ENCODE measurements around the gene THUMPD1. TPM values are rescaled to one million over a fixed set of nuclear protein-coding genes. Genes with fewer than 3 reads are reported as not detected.

Gene THUMPD1
- total and polyA plus RNA-seq, 10 of the 15 experiments (the other 5 are each of a cell fraction or from before 2014, with no cell fraction given), result 21.5 to 49.5 (median 36.9) TPM

DNA sequence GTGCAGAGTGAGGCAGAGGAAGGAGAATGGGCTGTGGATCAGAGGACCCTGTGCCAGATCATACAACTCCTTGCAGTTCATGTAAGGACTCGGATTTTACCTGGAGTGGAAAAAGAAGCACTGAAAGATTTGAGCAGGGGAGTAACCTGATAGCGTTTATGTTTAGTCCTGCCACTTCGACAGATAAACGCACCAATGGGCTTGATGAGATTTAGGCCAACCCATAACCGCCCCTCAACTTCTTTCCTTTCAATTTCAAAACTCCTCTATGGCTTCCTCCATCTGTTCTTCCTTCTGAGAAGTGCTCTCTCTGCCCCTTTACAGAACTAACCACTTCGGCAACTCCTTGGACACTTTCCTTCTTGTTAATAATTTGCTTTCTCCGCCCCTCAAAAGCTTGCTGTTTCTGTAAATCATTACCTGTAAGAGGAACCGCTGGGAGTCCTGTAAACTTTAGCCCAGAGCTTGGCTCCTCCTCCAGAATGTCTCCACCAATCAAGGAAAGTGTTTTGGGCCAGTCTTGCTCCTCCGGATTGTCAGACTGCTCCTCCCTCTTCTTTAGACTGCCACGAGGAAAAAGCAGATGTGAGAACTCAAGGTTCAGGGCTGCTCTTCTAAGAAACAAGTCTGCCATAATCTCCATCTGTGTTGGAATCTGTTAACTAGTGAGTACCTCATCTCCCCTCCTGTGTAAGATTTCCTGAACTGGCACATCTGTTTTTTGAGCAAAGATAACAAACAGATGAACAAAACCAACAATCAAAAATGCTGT is 22.0 kb upstream of the THUMPD1 start, which contains the start of gene ACSM3 (continued):
- no peak for TF ChIP-seq MYC (IDR thresholded peaks at IDR 0.05; ENCODE audit: insufficient read depth, insufficient read length, insufficient replicate concordance, low read length, severe bottlenecking)
- TF ChIP-seq POLR2AphosphoS2 (IDR thresholded peaks at IDR 0.05; ENCODE audit: low read depth, low read length), result no peak
- TF ChIP-seq RAD51 (IDR thresholded peaks at IDR 0.05), result no peak
- TF ChIP-seq RUNX3 (IDR thresholded peaks at IDR 0.05; ENCODE audit: low read length), result no peak
- TF ChIP-seq, protein P1, sequence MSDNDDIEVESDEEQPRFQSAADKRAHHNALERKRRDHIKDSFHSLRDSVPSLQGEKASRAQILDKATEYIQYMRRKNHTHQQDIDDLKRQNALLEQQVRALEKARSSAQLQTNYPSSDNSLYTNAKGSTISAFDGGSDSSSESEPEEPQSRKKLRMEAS (IDR thresholded peaks at IDR 0.05; ENCODE audit: low read depth, low read length), result peak; percentile 75; the same call in 1 of the 2 replicates
- TF ChIP-seq BACH1 (IDR thresholded peaks at IDR 0.05; ENCODE audit: borderline replicate concordance), result no peak
- TF ChIP-seq NFYB (IDR thresholded peaks at IDR 0.05; ENCODE audit: insufficient read depth, low read depth, low read length), result peak; percentile 82
- TF ChIP-seq, protein P2, sequence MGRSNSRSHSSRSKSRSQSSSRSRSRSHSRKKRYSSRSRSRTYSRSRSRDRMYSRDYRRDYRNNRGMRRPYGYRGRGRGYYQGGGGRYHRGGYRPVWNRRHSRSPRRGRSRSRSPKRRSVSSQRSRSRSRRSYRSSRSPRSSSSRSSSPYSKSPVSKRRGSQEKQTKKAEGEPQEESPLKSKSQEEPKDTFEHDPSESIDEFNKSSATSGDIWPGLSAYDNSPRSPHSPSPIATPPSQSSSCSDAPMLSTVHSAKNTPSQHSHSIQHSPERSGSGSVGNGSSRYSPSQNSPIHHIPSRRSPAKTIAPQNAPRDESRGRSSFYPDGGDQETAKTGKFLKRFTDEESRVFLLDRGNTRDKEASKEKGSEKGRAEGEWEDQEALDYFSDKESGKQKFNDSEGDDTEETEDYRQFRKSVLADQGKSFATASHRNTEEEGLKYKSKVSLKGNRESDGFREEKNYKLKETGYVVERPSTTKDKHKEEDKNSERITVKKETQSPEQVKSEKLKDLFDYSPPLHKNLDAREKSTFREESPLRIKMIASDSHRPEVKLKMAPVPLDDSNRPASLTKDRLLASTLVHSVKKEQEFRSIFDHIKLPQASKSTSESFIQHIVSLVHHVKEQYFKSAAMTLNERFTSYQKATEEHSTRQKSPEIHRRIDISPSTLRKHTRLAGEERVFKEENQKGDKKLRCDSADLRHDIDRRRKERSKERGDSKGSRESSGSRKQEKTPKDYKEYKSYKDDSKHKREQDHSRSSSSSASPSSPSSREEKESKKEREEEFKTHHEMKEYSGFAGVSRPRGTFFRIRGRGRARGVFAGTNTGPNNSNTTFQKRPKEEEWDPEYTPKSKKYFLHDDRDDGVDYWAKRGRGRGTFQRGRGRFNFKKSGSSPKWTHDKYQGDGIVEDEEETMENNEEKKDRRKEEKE (IDR thresholded peaks at IDR 0.05), result no peak
- TF ChIP-seq POLR2A (IDR thresholded peaks at IDR 0.05; ENCODE audit: low read depth, low read length), result no peak
- TF ChIP-seq, protein P3, sequence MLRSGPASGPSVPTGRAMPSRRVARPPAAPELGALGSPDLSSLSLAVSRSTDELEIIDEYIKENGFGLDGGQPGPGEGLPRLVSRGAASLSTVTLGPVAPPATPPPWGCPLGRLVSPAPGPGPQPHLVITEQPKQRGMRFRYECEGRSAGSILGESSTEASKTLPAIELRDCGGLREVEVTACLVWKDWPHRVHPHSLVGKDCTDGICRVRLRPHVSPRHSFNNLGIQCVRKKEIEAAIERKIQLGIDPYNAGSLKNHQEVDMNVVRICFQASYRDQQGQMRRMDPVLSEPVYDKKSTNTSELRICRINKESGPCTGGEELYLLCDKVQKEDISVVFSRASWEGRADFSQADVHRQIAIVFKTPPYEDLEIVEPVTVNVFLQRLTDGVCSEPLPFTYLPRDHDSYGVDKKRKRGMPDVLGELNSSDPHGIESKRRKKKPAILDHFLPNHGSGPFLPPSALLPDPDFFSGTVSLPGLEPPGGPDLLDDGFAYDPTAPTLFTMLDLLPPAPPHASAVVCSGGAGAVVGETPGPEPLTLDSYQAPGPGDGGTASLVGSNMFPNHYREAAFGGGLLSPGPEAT (IDR thresholded peaks at IDR 0.05; ENCODE audit: low read depth), result peak; percentile 70; the same call in 1 of the 2 replicates
- TF ChIP-seq GATAD2B (conservative IDR thresholded peaks at IDR 0.05; ENCODE audit: low read depth), result no peak
- TF ChIP-seq LARP7 (IDR thresholded peaks at IDR 0.05), result no peak
- no peak for TF ChIP-seq TAF1 (IDR thresholded peaks at IDR 0.05; ENCODE audit: borderline replicate concordance, low read depth, low read length)
- no peak for TF ChIP-seq STAT1 (conservative IDR thresholded peaks at IDR 0.05)
- no peak for TF ChIP-seq STAT3 (IDR thresholded peaks at IDR 0.05; ENCODE audit: low read depth, low read length)
- no peak for TF ChIP-seq NFXL1 (IDR thresholded peaks at IDR 0.05; ENCODE audit: borderline replicate concordance)
- no peak for TF ChIP-seq BCL11A (IDR thresholded peaks at IDR 0.05; ENCODE audit: low read depth, low read length)
- TF ChIP-seq EGR1 (IDR thresholded peaks at IDR 0.05; ENCODE audit: borderline replicate concordance in 1 of 2, low read depth in 2 of 2, low read length in 2 of 2), result no peak
- TF ChIP-seq, protein P4, sequence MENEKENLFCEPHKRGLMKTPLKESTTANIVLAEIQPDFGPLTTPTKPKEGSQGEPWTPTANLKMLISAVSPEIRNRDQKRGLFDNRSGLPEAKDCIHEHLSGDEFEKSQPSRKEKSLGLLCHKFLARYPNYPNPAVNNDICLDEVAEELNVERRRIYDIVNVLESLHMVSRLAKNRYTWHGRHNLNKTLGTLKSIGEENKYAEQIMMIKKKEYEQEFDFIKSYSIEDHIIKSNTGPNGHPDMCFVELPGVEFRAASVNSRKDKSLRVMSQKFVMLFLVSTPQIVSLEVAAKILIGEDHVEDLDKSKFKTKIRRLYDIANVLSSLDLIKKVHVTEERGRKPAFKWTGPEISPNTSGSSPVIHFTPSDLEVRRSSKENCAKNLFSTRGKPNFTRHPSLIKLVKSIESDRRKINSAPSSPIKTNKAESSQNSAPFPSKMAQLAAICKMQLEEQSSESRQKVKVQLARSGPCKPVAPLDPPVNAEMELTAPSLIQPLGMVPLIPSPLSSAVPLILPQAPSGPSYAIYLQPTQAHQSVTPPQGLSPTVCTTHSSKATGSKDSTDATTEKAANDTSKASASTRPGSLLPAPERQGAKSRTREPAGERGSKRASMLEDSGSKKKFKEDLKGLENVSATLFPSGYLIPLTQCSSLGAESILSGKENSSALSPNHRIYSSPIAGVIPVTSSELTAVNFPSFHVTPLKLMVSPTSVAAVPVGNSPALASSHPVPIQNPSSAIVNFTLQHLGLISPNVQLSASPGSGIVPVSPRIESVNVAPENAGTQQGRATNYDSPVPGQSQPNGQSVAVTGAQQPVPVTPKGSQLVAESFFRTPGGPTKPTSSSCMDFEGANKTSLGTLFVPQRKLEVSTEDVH (IDR thresholded peaks at IDR 0.05; ENCODE audit: low read depth, partially characterized antibody), result no peak
- TF ChIP-seq SUPT20H (IDR thresholded peaks at IDR 0.05; ENCODE audit: borderline replicate concordance, control insufficient read depth, low read depth, low read length), result no peak

Data from GM12878 (cell line).